GM04503 (cell line): ENCODE data around the gene ERVW-1.
"Not testable (repeated sequence)": the region's sequence is repeated elsewhere in the genome, so short reads cannot be mapped to it uniquely, and the experiment has no call there.

Experiments used
- DNase-seq: peaks from one replicate; pipeline ENCODE4 v3.0.0-alpha.2; 2012; ENCODE audit warnings: low read depth

ERVW-1 gene

GRCh38 chr7:92477681-92478080, at the start of gene ERVW-1:
TSS of gene ERVW-1 (minus strand) at chr7:92477946. CDS start at chr7:92470381, 7,565 bp downstream.
- not testable (repeated sequence) for DNase-seq

DNA sequence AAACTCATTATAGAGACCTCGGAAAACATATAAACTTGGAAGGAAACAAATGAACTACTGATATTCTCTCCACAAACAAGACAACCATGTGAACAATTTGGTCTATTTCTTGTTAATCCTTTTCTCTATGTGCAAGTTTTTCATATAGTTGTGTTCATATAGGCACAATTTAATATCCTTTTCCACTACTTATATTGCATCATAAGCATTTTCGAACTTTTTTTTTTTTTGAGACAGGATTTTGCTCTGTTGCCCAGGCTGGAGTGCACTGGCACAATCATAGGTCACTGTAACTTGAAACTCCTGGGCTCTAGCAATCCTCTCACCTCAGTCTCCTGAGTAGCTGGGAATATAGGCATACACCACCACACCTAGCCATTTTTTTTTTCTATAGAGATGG, 45.4 kb upstream of the ERVW-1 start:
- DNase-seq = no peak

DNA sequence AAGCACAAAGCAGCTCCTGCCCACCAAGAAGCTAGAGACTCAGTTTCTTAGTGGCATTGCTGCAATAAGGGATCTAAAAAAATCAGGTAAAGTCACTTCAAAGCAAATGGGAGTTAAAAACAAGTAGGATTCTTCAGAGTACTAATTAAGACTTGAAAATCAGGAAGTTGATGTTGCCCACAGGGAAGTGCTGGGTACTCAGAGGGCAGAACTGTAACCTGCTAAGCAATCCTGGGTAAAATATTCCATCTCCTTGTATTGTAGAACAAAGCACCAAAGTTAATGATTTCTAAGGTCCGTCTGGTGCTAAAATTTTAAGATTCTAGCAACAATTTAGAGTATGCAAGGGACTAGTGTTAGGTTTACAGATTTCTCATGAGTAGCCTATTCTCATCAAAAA, 42.3 kb upstream of the ERVW-1 start:
- no peak for DNase-seq

- DNase-seq = peak; percentile 21
Measured at GRCh38 chr7:92517631-92518030, 39.9 kb upstream of the ERVW-1 start.

GRCh38 chr7:92513167-92513902, 35.6 kb upstream of the ERVW-1 start:
- DNase-seq = no peak

- no peak for DNase-seq
Measured at GRCh38 chr7:92508946-92509345, 31.2 kb upstream of the ERVW-1 start.

DNA sequence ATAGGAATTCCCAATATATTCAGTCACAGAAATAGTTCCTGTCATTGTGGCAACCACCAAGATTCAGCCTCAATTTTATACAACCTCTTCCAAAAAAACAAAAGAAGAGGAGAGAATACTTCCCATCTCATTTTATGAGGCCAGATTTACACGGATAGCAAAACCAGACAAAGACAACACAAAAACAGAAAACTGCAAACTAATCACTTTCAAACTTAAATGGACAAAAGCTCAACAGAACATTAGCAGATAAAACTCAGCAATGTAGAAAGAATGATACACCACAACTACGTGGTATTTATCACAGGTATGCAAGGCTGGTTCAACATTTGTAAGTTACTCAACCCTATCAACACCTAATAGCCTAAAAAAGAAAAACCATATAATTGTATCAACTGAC, 28.6 kb upstream of the ERVW-1 start:
- no peak for DNase-seq

- DNase-seq = no peak
Measured at GRCh38 chr7:92504563-92504962, 26.8 kb upstream of the ERVW-1 start.

DNA sequence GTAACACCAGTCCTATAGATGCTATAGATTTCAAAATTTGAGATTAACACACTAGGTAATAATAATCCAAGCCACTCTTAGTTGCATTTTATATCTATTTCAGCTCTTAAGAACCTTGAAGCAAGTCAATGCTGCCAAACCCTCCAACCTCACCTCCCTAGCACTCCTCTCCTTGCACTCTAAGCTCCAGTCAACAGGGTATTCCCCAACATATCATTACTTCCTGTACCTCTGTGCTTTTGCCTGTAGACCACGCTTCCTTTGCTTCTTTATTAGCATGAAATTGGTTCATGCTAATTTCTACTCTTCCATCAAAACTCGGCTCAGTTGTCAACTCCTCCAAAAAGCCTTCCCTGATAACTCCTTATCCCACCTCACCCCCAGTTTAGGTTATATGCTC, 26.0 kb upstream of the ERVW-1 start:
- no peak for DNase-seq

GRCh38 chr7:92498557-92498956, 20.8 kb upstream of the ERVW-1 start:
- DNase-seq = no peak

DNA sequence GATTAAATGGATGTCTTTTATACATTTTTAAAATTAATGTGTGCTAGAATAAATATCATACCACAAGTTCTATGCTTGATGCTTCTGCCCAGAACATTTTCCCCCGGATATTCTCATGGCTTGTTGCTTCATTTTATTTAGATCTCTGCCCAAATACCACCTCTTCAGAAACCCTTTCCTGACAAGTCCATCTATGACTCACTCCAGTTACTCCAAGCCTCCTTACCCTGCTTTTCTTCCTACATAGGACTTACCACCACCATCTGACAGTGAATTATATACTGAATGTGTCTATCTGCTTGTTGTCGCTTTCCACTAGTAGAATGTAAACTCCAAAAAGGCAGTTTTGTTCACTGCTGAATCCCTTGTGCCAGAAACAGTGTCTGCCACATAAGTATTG, 19.1 kb upstream of the ERVW-1 start:
- DNase-seq = no peak

DNA sequence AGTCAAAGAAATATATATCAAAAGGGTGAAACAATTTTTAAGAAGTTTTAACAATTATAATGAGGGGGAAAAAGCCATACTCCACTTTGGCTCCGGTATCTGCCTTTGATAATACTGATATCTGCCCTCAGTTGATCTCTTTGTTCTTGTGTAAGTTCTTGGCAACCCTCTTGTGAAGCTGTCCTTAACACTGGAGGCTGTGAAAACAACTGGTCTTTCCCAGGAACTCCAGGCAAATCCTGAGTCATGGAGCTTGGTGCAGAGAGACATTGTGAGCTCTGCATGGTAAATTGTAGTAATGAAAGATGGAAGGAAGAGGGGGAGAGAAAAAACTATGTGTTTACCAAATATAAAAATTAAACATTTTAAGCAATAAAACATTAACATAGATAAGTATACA, 11.9 kb upstream of the ERVW-1 start:
- DNase-seq = no peak

DNA sequence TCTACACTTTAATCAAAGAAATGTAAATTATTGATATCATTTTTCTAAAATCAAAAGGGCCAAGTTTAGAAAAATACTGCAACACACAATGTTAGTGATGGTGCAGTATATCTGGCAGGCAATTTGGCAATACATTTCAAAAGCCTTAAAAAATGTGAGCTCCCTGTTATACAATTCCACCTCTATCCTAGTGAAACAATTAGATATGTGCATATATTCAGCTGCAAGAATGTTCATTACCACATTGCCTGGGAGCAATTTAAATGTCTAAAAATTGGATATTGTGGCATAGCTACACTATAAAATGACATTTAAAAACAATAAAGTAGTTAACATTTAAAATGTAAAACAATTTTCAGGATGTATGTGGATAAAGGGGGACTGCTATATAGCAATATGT, 10.1 kb upstream of the ERVW-1 start:
- DNase-seq = no peak

GRCh38 chr7:92485974-92486373, 8.2 kb upstream of the ERVW-1 start:
- DNase-seq = no peak

GRCh38 chr7:92485267-92485892, 7.6 kb upstream of the ERVW-1 start:
- DNase-seq = no peak

- not testable (repeated sequence) for DNase-seq
Measured at GRCh38 chr7:92484226-92484625, 6.5 kb upstream of the ERVW-1 start.

DNA sequence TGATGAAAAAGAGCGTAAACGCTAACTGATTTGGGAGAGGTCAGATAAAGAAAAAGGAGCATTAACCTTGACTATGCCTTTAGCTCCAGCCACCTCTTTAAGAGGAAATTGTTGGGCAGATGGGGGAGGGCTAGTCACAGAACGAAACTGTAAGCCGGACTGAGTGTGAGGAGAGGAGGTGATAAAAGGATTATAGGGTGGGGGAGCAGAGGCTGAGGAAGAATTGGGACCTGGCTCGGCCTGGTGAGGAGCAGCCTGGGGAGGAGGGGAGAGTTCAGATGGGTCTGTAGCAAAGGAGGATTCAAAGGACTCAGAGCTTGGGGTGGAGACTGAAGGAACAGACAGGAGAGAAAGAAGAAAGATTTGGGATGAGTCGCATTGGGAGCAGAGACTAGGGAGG, 5.9 kb upstream of the ERVW-1 start:
- DNase-seq = not testable (repeated sequence)

DNA sequence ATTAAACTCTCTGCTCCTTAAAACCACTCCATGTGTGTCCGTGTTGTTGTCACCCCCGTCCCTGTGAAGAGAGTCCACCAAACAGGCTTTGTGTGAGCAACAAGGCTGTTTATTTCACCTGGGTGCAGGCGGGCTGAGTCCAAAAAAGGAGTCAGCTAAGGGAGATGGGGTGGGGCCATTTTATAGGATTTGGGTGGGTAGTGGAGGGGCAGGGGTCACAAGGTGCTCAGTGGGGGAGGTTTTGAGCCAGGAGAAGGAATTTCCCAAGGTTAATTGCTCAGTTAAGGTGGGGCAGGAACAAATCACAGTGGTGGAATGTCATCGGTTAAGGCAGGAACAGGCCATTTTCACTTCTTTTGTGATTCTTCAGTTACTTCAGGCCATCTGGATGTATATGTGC, 1.4 kb upstream of the ERVW-1 start:
- not testable (repeated sequence) for DNase-seq

GRCh38 chr7:92478711-92479110, 965 bp upstream of the ERVW-1 start:
- no peak for DNase-seq

DNA sequence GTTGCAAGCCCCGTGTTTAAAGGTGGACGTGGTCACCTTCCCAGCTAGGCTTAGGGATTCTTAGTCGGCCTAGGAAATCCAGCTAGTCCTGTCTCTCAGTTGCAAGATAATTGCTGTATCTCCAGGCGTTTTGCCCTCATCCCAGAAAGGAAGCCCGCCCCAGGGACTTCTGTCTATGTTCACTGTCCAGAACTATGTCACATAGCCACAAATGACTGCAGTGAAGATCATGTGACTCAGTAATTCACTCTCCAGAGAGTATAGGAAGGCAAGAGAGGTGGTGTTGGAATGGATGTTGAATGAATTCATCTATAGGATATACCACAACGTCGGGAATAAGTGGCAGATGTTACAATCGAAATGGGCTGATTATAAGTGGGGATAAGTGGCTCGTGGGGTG, 349 bp upstream of the ERVW-1 start:
- no peak for DNase-seq

- DNase-seq = not testable (repeated sequence)
Measured at GRCh38 chr7:92475851-92476590, 1.7 kb downstream of the ERVW-1 start.

GRCh38 chr7:92475261-92475770, 2.4 kb downstream of the ERVW-1 start:
- not testable (repeated sequence) for DNase-seq

DNA sequence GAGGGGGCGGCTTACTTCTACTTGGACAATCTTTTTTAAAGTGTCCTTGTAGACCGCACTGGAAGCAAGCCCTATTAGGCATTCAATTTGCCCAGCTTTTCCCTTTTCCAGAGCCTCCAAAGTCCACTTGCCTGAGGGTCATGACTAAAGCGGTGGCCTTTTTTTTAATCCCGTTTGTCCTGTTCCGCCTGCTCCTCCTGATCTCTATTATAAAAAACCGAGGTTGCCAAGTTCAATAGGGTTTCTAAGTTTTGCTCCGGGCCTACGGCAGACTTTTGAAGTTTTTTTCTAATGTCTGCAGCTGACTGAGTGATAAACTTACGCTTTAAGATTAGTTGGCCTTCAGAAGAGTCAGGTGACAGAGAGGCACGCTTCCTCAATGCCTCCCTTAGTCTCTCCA, 3.8 kb downstream of the ERVW-1 start:
- not testable (repeated sequence) for DNase-seq
